Vagina (tissue), 2 donors: Measurements from ENCODE around the gene CYP1A2. TPM values are rescaled to one million over a fixed set of nuclear protein-coding genes. Genes with fewer than 3 reads are reported as not detected.
A peak's percentile ranks its signal among the peaks of the same experiment; 100 is the strongest.
"Not testable (repeated sequence)": the region's sequence is repeated elsewhere in the genome, so short reads cannot be mapped to it uniquely, and the experiment has no call there.

Experiments used
- DNase-seq, 2 donors: peaks; one replicate each; pipeline ENCODE4 v3.0.0-alpha.2; 2017; ENCODE audit errors: extremely low spot score in 2 of 2
- H3K27ac ChIP-seq: fragments of 200-600 bp; sonication (generic); one replicate; pipeline ENCODE4 v1.5.1; 2019
- H3K27me3 ChIP-seq: fragments of 200-600 bp; sonication (generic); one replicate; pipeline ENCODE4 v1.5.1; 2019
- H3K36me3 ChIP-seq, 2 donors: fragments of 200-600 bp; sonication (generic); one replicate each; pipeline ENCODE4 v1.5.1; 2017 to 2019
- H3K4me1 ChIP-seq: fragments of 200-600 bp; sonication (generic); one replicate; pipeline ENCODE4 v1.5.1; 2019
- H3K4me3 ChIP-seq, 2 donors: fragments of 200-600 bp; sonication (generic); 1 replicate in 1 of 2; 2 replicates in 1 of 2; pipeline ENCODE4 v1.5.1; 2016 to 2019
- H3K9me3 ChIP-seq: fragments of 200-600 bp; sonication (generic); one replicate; pipeline ENCODE4 v1.5.1; 2019
- POLR2A ChIP-seq, 2 donors: fragments of 450-650 bp; IDR thresholded peaks; one replicate each; pipeline ENCODE4 v1.6.1; 2017; ENCODE audit warnings: antibody characterized with exemption in 2 of 2, mild to moderate bottlenecking in 2 of 2, moderate library complexity in 2 of 2
- POLR2AphosphoS5 ChIP-seq, 2 donors: sonication (generic); formaldehyde crosslinking; IDR thresholded peaks; one replicate each; pipeline ENCODE4 v1.9.0; 2017; ENCODE audit warnings: antibody characterized with exemption in 2 of 2, mild to moderate bottlenecking in 2 of 2, low read depth in 1 of 2; ENCODE audit not compliant: insufficient read depth in 1 of 2
- intact Hi-C: fragments of 100-400 bp; cut with DNase I; formaldehyde crosslinking; loops from one replicate; pipeline ENCODE4 v1.15.1; 2023
- total RNA-seq: library from RNA; depleted of rRNA; stranded (reverse); fragments of >200 nt; gene quantifications from one replicate; pipeline ENCODE4 v1.2.3, GENCODE V29; 2016
- TF ChIP-seq, protein P1 (sequence below), 3 experiments: fragments of 450-650 bp in 2 of 3; fragments of 200-600 bp in 1 of 3; sonication (generic) in 1 of 3; IDR thresholded peaks; one replicate each; pipeline ENCODE4 v1.5.1; 2017 to 2019; ENCODE audit warnings: antibody characterized with exemption in 3 of 3, mild to moderate bottlenecking in 2 of 3, moderate library complexity in 2 of 3

The CYP1A2 gene
- total RNA-seq, 1 donor from 2014 or later = not detected

DNA sequence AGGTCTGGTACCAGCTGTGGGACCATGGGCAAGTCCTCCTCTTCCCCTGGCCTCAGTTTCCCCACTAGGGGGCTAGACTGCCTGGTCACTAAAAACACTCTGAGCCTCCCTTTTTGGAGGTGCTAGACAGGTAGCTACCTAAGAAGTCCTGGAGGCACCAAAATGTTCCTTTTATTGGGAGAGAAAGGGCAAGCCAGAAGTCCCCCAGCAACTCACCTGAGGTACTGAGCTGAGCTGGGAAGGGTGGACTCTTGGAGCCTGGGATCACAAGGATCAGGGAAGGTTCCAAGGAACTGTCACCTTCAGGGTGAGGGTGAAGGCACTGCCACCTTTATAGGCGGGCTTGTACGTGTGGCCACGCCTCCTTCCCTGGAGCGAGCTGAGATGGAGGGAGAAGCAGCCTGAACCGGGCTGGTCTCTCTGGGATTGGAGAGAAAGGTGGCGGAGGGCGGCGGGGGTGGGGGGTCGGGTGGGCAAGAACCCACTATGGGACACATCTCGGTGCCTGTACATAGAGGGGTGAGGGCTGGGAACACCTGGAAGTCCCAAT lies 23.3 kb upstream of the CYP1A2 start, which contains the start of gene CYP1A1:
Gene CYP1A1, minus strand, starts transcription at position 304 of the 550 bp plus-strand sequence. CDS start 2,431 bp downstream, outside the sequence.
- no peak for TF ChIP-seq POLR2A (IDR thresholded peaks at IDR 0.05)
- TF ChIP-seq, protein P1, sequence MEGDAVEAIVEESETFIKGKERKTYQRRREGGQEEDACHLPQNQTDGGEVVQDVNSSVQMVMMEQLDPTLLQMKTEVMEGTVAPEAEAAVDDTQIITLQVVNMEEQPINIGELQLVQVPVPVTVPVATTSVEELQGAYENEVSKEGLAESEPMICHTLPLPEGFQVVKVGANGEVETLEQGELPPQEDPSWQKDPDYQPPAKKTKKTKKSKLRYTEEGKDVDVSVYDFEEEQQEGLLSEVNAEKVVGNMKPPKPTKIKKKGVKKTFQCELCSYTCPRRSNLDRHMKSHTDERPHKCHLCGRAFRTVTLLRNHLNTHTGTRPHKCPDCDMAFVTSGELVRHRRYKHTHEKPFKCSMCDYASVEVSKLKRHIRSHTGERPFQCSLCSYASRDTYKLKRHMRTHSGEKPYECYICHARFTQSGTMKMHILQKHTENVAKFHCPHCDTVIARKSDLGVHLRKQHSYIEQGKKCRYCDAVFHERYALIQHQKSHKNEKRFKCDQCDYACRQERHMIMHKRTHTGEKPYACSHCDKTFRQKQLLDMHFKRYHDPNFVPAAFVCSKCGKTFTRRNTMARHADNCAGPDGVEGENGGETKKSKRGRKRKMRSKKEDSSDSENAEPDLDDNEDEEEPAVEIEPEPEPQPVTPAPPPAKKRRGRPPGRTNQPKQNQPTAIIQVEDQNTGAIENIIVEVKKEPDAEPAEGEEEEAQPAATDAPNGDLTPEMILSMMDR (IDR thresholded peaks at IDR 0.05) = no peak
- TF ChIP-seq POLR2AphosphoS5 (IDR thresholded peaks at IDR 0.05; ENCODE audit: insufficient read depth in 1 of 2, low read depth in 1 of 2) = no peak
- no peaks in the 10 kb centered on the region for H3K9me3 ChIP-seq
- peaks cover 18% of the 10 kb centered on the region for H3K4me1 ChIP-seq
- peak within 1 kb of the TSS; percentile 27 for H3K27ac ChIP-seq
- intact Hi-C loops = no loop called here
- no peaks in the 10 kb centered on the region for H3K36me3 ChIP-seq
- no peaks in the 10 kb centered on the region for H3K27me3 ChIP-seq
- H3K4me3 ChIP-seq = peak within 1 kb of the TSS; percentile 51 to 64
- no peak for DNase-seq

DNA sequence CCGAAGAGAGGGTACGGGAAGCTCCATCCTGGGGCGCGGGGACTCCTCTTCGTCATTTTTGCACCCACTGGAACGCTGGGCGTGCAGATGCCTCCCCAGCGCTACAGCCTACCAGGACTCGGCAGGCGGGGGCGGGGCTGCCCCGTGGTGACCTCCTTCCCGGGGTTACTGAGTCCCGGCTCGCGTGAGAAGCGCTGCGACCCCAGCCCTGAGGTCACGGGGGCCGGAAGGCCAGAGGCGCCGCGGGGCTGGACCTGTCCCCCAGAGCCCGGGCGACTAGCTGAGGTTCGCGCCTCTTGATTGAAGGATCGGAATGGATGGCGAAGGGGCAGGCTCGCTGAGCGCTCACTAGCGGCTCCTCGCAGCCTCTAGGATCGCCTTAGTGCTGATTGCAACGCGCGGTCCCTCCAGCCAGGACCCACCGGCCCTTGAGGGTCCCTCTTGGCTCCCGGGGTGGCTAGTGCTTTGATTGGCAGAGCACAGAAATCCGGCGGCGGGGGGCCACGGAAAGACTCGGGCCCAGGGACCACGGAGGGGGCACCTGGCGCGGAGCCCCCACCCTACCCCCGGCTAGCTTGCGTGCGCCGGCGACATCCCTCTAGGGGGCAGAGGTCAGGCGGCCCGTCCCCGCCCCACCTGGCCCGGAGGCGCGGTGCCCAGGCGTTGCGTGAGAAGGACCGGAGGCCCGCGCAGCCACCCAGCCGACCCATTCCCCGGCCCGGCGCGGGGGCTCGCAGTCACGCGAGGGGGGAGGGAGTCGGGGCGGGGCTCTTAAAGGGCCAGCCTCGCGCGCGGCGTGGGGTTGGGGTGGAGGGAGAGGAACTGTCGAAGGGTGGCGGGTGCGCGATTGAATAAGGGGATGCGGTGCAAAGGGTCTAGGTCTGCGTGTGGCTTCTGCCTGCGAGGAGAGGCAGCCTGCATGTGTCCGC lies 22.5 kb upstream of the CYP1A2 start:
- Histone ChIP-seq H3K27ac (peak overlapping the region; percentile 27), H3K4me1 (peaks cover 18% of the 10 kb centered on the region), H3K4me3 (peak overlapping the region; percentile 51 to 64), H3K27me3 (no peaks in the 10 kb centered on the region), H3K36me3 (no peaks in the 10 kb centered on the region), H3K9me3 (no peaks in the 10 kb centered on the region)
- DNase-seq = no peak
- intact Hi-C loops = no loop called here
- TF ChIP-seq POLR2A (IDR thresholded peaks at IDR 0.05) (no peak), POLR2AphosphoS5 (IDR thresholded peaks at IDR 0.05; ENCODE audit: insufficient read depth in 1 of 2, low read depth in 1 of 2) (peak in 1 of 2 donors; percentile 10)

DNA sequence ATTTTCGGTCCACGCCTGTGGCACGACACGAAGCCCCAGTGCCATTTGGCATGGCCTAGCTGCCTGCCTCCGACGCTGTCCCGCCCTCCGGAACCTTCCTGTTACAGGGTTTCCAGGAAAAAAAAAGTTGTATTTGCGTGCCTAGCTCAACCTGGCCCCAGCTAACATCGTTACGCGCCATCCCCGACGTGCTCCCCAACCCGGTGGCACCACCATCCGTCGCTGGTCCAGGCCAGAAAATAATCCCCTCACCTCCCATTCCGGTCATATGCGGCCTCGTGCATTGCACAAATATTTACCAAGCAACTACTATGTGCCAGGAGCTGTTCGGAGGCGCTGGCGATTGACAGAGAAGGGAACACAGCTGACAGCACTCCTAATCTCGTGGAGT lies 21.9 kb upstream of the CYP1A2 start:
- no peak for TF ChIP-seq POLR2A (IDR thresholded peaks at IDR 0.05)
- no peaks in the 10 kb centered on the region for H3K36me3 ChIP-seq
- peaks cover 18% of the 10 kb centered on the region for H3K4me1 ChIP-seq
- peak overlapping the region; percentile 51 to 64 for H3K4me3 ChIP-seq
- H3K27me3 ChIP-seq = no peaks in the 10 kb centered on the region
- intact Hi-C loops = no loop called here
- H3K27ac ChIP-seq = no peak overlapping the region
- DNase-seq = no peak
- H3K9me3 ChIP-seq = no peaks in the 10 kb centered on the region

DNA sequence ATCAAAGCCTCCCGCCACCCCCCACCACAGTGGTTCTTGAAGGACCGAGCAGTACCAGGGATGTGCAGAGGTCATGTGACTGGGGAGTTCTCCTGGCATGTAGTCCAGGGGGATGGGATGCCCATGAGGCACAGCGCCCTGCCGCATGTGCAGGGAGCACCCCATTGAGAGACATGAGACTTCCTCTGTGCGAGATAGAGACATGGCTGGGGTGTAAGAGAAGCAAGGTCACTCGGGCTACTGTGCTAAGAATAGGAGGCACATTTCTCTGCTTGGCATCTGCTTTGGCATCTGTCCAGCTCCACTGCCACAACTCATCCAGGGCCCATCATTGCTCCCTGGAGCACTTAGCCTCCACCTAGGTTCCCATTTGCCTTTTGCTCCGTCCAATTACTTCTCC lies 20.9 kb upstream of the CYP1A2 start:
- DNase-seq = no peak
- intact Hi-C loops = no loop called here
- H3K27me3 ChIP-seq = no peaks in the 10 kb centered on the region

DNA sequence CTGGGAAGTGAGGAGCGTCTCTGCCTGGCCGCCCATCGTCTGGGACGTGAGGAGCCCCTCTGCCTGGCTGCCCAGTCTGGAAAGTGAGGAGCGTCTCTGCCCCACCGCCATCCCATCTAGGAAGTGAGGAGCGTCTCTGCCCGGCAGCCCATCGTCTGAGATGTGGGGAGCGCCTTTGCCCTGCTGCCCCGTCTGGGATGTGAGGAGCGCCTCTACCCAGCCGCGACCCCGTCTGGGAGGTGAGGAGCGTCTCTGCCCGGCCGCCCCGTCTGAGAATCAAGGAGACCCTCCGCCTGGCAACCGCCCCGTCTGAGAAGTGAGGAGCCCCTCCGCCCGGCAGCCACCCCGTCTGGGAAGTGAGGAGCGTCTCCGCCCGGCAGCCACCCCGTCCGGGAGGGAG lies 19.9 kb upstream of the CYP1A2 start:
- H3K27me3 ChIP-seq, H3K4me3 ChIP-seq, DNase-seq, intact Hi-C loops, H3K9me3 ChIP-seq, H3K36me3 ChIP-seq, H3K27ac ChIP-seq: not testable (repeated sequence)
- H3K4me1 ChIP-seq = peaks cover 18% of the 10 kb centered on the region

More for the DNA sequence above, 20.9 kb upstream of the CYP1A2 start:
- no peak overlapping the region for H3K4me3 ChIP-seq
- H3K4me1 ChIP-seq = peaks cover 18% of the 10 kb centered on the region
- no peaks in the 10 kb centered on the region for H3K36me3 ChIP-seq
- TF ChIP-seq, protein P1 (IDR thresholded peaks at IDR 0.05) = no peak
- no peak for TF ChIP-seq POLR2AphosphoS5 (IDR thresholded peaks at IDR 0.05; ENCODE audit: insufficient read depth in 1 of 2, low read depth in 1 of 2)
- TF ChIP-seq POLR2A (IDR thresholded peaks at IDR 0.05) = no peak
- no peak overlapping the region for H3K27ac ChIP-seq
- H3K9me3 ChIP-seq = no peaks in the 10 kb centered on the region

DNA sequence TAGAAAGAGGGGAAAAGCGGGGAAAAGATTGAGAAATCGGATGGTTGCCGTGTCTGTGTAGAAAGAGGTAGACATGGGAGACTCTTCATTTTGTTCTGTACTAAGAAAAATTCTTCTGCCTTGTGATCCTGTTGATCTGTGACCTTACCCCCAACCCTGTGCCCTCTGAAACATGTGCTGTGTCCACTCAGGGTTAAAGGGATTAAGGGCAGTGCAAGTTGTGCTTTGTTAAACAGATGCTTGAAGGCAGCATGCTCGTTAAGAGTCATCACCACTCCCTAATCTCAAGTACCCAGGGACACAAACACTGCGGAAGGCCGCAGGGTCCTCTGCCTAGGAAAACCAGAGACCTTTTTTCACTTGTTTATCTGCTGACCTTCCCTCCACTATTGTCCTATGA lies 19.3 kb upstream of the CYP1A2 start:
- H3K9me3 ChIP-seq, H3K27me3 ChIP-seq, H3K4me3 ChIP-seq, H3K36me3 ChIP-seq, H3K27ac ChIP-seq, DNase-seq, intact Hi-C loops: not testable (repeated sequence)
- peaks cover 18% of the 10 kb centered on the region for H3K4me1 ChIP-seq
